K562 (cell line): ENCODE data around the gene TBC1D2.

ENCODE experiments used
- EZH2 ChIP-seq: IDR thresholded peaks from 2 replicates; pipeline ENCODE4 v1.6.1; 2012; ENCODE audit warnings: low read depth, mild to moderate bottlenecking, inconsistent platforms, low read length, borderline replicate concordance
- HDAC2 ChIP-seq: fragments of 450-650 bp; IDR thresholded peaks from 2 replicates; pipeline ENCODE4 v1.6.1; 2016; ENCODE audit warnings: mild to moderate bottlenecking
- JUN ChIP-seq, 2 experiments: sonication (generic) in 1 of 2; formaldehyde crosslinking in 1 of 2; IDR thresholded peaks; 2 replicates each; pipeline versions ENCODE4 v1.6.1 to v1.8.0; 2012 to 2022; ENCODE audit warnings: borderline replicate concordance in 2 of 2, mild to moderate bottlenecking in 2 of 2, improper control_type of control experiment in 1 of 2, low read depth in 1 of 2, low read length in 1 of 2, missing genetic modification reagents in 1 of 2
- POLR2A ChIP-seq: fragments of 450-650 bp; conservative IDR thresholded peaks from 2 replicates; pipeline ENCODE4 v1.6.1; 2016
- PTTG1 ChIP-seq: fragments of 450-650 bp; IDR thresholded peaks from 2 replicates; pipeline ENCODE4 v1.6.1; 2016; ENCODE audit warnings: low read depth, mild to moderate bottlenecking, missing genetic modification characterization, missing compliant biosample characterization
- TAF7 ChIP-seq: fragments of 450-650 bp; IDR thresholded peaks from 2 replicates; pipeline ENCODE4 v1.6.1; 2016; ENCODE audit warnings: missing genetic modification characterization, missing compliant biosample characterization
- USF1 ChIP-seq: sonication (generic); formaldehyde crosslinking; IDR thresholded peaks from 2 replicates; pipeline ENCODE4 v1.9.0; 2022; ENCODE audit warnings: mild to moderate bottlenecking, missing genetic modification reagents
- TF ChIP-seq, protein P1 (sequence below), 3 experiments: IDR thresholded peaks in 2 of 3; conservative IDR thresholded peaks in 1 of 3; 2 replicates each; pipeline ENCODE4 v1.5.1; 2011 to 2012; ENCODE audit warnings: low read length in 3 of 3, mild to moderate bottlenecking in 3 of 3, control low read depth in 2 of 3, improper control_type of control experiment in 1 of 3, inconsistent platforms in 1 of 3, low read depth in 1 of 3, mixed read lengths in 1 of 3, moderate library complexity in 1 of 3; ENCODE audit not compliant: insufficient read depth in 2 of 3
- TF ChIP-seq, protein P2 (sequence below): fragments of 450-650 bp; IDR thresholded peaks from 2 replicates; pipeline ENCODE4 v1.6.1; 2017; ENCODE audit warnings: antibody characterized with exemption, mild to moderate bottlenecking

- TF ChIP-seq PTTG1 = no peak
- no peak for TF ChIP-seq TAF7 (tag)
- no peak for TF ChIP-seq HDAC2
- no peak for TF ChIP-seq JUN (IDR thresholded peaks at IDR 0.05; ENCODE audit: borderline replicate concordance, low read depth, low read length)
- TF ChIP-seq JUN (CRISPR knock-in tag; IDR thresholded peaks at IDR 0.05; ENCODE audit: borderline replicate concordance) = no peak
- TF ChIP-seq USF1 (CRISPR knock-in tag) = no peak
- TF ChIP-seq, protein P1, sequence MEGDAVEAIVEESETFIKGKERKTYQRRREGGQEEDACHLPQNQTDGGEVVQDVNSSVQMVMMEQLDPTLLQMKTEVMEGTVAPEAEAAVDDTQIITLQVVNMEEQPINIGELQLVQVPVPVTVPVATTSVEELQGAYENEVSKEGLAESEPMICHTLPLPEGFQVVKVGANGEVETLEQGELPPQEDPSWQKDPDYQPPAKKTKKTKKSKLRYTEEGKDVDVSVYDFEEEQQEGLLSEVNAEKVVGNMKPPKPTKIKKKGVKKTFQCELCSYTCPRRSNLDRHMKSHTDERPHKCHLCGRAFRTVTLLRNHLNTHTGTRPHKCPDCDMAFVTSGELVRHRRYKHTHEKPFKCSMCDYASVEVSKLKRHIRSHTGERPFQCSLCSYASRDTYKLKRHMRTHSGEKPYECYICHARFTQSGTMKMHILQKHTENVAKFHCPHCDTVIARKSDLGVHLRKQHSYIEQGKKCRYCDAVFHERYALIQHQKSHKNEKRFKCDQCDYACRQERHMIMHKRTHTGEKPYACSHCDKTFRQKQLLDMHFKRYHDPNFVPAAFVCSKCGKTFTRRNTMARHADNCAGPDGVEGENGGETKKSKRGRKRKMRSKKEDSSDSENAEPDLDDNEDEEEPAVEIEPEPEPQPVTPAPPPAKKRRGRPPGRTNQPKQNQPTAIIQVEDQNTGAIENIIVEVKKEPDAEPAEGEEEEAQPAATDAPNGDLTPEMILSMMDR (IDR thresholded peaks at IDR 0.05 in 2 of 3, conservative IDR thresholded peaks at IDR 0.05 in 1 of 3; ENCODE audit: insufficient read depth in 2 of 3, low read depth in 1 of 3, low read length in 3 of 3) = no peak
- no peak for TF ChIP-seq POLR2A
- TF ChIP-seq, protein P2, sequence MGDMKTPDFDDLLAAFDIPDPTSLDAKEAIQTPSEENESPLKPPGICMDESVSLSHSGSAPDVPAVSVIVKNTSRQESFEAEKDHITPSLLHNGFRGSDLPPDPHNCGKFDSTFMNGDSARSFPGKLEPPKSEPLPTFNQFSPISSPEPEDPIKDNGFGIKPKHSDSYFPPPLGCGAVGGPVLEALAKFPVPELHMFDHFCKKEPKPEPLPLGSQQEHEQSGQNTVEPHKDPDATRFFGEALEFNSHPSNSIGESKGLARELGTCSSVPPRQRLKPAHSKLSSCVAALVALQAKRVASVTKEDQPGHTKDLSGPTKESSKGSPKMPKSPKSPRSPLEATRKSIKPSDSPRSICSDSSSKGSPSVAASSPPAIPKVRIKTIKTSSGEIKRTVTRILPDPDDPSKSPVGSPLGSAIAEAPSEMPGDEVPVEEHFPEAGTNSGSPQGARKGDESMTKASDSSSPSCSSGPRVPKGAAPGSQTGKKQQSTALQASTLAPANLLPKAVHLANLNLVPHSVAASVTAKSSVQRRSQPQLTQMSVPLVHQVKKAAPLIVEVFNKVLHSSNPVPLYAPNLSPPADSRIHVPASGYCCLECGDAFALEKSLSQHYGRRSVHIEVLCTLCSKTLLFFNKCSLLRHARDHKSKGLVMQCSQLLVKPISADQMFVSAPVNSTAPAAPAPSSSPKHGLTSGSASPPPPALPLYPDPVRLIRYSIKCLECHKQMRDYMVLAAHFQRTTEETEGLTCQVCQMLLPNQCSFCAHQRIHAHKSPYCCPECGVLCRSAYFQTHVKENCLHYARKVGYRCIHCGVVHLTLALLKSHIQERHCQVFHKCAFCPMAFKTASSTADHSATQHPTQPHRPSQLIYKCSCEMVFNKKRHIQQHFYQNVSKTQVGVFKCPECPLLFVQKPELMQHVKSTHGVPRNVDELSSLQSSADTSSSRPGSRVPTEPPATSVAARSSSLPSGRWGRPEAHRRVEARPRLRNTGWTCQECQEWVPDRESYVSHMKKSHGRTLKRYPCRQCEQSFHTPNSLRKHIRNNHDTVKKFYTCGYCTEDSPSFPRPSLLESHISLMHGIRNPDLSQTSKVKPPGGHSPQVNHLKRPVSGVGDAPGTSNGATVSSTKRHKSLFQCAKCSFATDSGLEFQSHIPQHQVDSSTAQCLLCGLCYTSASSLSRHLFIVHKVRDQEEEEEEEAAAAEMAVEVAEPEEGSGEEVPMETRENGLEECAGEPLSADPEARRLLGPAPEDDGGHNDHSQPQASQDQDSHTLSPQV = no peak
- no peak for TF ChIP-seq EZH2
Measured at GRCh38 chr9:98154678-98155077, 100.8 kb downstream of the TBC1D2 start.
